Tongue (tissue), 3 donors: ENCODE results near the gene GOLGA6A. TPM values are rescaled to one million over a fixed set of nuclear protein-coding genes. Genes with fewer than 3 reads are reported as not detected.

Experiments
- DNase-seq: peaks from one replicate; pipeline ENCODE4 v3.0.0-alpha.2; 2015
- small RNA-seq: library from RNA; depleted of rRNA; stranded (forward); fragments of <200 nt; gene quantifications from one replicate; pipeline ENCODE3, GENCODE V24; 2014; ENCODE audit warnings: low replicate concordance
- total RNA-seq: library from RNA; depleted of rRNA; stranded (reverse); fragments of >200 nt; gene quantifications from one replicate; pipeline ENCODE4 v1.2.3, GENCODE V29; 2014

The GOLGA6A gene
- total RNA-seq, 1 donor from 2014 or later: not detected

GRCh38 chr15:74036271-74037170, 45.8 kb downstream of the GOLGA6A start:
- peak; percentile 84 for DNase-seq

GRCh38 chr15:74035121-74036017, 47.0 kb downstream of the GOLGA6A start:
- DNase-seq: peak; percentile 49

- no peak for DNase-seq
Observed at GRCh38 chr15:74034206-74034755, 48.1 kb downstream of the GOLGA6A start.

GRCh38 chr15:74032606-74033561, 49.5 kb downstream of the GOLGA6A start:
- DNase-seq: no peak

GRCh38 chr15:74032046-74032445, 50.3 kb downstream of the GOLGA6A start:
- DNase-seq: no peak

GRCh38 chr15:74028646-74029045, 53.7 kb downstream of the GOLGA6A start:
- no peak for DNase-seq

GRCh38 chr15:74027688-74028087, 54.7 kb downstream of the GOLGA6A start:
- no peak for DNase-seq

- no peak for DNase-seq
Observed at GRCh38 chr15:74025436-74025835, 56.9 kb downstream of the GOLGA6A start.

GRCh38 chr15:74024687-74025086, 57.7 kb downstream of the GOLGA6A start:
- no peak for DNase-seq

- no peak for DNase-seq
Observed at GRCh38 chr15:74022706-74023470, 59.5 kb downstream of the GOLGA6A start.

Small RNA genes within 50 kb of the gene (small RNA-seq; reads per million reads assigned to genes)
- gene RN7SL429P: not detected

Other genes with a start within 250 kb of the GOLGA6A start
- gene TBC1D21, start 209.0 kb downstream of the GOLGA6A start, total RNA-seq: not detected
- 18.9 TPM for gene LOXL1, start 156.1 kb downstream of the GOLGA6A start, total RNA-seq
- gene STOML1, start 90.3 kb downstream of the GOLGA6A start, total RNA-seq: 22.3 TPM
- 46.2 TPM for gene PML, start 87.8 kb downstream of the GOLGA6A start, total RNA-seq
- gene ISLR2, start 48.0 kb upstream of the GOLGA6A start, total RNA-seq: 8.4 TPM
- 119 TPM for gene ISLR, start 91.2 kb upstream of the GOLGA6A start, total RNA-seq
- 14.2 TPM for gene STRA6, start 120.2 kb upstream of the GOLGA6A start, total RNA-seq
- 0.41 TPM for gene CCDC33, start 153.8 kb upstream of the GOLGA6A start, total RNA-seq